Gastroesophageal sphincter (tissue), 3 donors: ENCODE results near the gene PIGO.

ENCODE experiments used
- EP300 ChIP-seq: sonication (generic); formaldehyde crosslinking; IDR thresholded peaks from one replicate; pipeline ENCODE4 v1.6.1; 2017; ENCODE audit warnings: antibody characterized with exemption, mild to moderate bottlenecking
- TF ChIP-seq, protein P1 (sequence below), 4 experiments: fragments of 200-600 bp in 2 of 4; fragments of 450-650 bp in 2 of 4; sonication (generic) in 1 of 4; IDR thresholded peaks; one replicate each; pipeline ENCODE4 v1.5.1; 2017 to 2019; ENCODE audit warnings: antibody characterized with exemption in 4 of 4, mild to moderate bottlenecking in 2 of 4, moderate library complexity in 2 of 4

DNA sequence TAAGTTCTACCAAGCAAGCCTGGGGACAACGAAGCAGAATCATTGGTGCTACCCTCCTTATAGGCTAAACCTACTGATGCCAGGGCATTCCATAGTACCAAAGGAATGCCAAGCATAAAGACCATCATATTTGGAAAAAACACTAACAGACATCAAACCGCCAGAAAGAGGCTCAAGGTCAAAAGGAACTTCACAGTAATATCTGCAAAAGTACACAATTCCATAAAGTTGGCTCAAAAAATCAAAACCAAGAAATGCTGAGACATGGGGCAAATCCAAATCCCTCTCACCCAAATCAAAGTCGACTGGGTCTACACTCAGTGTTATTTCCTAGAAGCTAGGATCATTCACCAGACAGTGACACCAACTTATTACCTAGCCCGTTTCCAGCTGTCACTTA lies 27.4 kb downstream of the PIGO start:
- TF ChIP-seq EP300, result no peak
- TF ChIP-seq, protein P1, sequence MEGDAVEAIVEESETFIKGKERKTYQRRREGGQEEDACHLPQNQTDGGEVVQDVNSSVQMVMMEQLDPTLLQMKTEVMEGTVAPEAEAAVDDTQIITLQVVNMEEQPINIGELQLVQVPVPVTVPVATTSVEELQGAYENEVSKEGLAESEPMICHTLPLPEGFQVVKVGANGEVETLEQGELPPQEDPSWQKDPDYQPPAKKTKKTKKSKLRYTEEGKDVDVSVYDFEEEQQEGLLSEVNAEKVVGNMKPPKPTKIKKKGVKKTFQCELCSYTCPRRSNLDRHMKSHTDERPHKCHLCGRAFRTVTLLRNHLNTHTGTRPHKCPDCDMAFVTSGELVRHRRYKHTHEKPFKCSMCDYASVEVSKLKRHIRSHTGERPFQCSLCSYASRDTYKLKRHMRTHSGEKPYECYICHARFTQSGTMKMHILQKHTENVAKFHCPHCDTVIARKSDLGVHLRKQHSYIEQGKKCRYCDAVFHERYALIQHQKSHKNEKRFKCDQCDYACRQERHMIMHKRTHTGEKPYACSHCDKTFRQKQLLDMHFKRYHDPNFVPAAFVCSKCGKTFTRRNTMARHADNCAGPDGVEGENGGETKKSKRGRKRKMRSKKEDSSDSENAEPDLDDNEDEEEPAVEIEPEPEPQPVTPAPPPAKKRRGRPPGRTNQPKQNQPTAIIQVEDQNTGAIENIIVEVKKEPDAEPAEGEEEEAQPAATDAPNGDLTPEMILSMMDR (IDR thresholded peaks at IDR 0.05), result no peak
